Loucy (cell line): ENCODE results near the gene WARS2.

Experiments
- EZH2phosphoT487 ChIP-seq: fragments of 200-600 bp; IDR thresholded peaks from 2 replicates; pipeline ENCODE4 v1.6.1; 2018; ENCODE audit warnings: antibody characterized with exemption, mild to moderate bottlenecking, moderate library complexity, borderline replicate concordance
- TF ChIP-seq, protein P1 (sequence below): fragments of 200-600 bp; sonication (generic); conservative IDR thresholded peaks from 2 replicates; pipeline ENCODE4 v1.5.1; 2014; ENCODE audit warnings: mild to moderate bottlenecking, antibody characterized with exemption, low read length

DNA sequence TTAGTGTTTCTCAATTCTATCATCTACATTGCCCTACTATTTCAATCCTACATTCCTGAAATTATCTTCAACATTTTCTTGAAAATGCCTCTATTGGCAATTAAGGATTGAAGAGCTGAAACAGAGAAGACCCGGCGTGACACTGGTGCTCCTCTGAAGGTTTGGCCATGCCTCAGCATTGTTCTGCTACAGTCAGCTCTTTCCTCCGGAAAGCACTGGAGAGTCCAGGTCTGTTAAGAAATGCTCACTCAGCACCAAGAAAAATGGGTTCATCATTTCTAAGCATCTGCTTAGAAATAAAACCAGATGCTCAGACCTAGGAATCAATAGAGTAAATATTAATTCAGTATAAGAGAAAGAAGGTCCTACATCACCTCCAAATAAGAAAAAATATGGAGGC is 58.8 kb downstream of the WARS2 start:
- TF ChIP-seq, protein P1, sequence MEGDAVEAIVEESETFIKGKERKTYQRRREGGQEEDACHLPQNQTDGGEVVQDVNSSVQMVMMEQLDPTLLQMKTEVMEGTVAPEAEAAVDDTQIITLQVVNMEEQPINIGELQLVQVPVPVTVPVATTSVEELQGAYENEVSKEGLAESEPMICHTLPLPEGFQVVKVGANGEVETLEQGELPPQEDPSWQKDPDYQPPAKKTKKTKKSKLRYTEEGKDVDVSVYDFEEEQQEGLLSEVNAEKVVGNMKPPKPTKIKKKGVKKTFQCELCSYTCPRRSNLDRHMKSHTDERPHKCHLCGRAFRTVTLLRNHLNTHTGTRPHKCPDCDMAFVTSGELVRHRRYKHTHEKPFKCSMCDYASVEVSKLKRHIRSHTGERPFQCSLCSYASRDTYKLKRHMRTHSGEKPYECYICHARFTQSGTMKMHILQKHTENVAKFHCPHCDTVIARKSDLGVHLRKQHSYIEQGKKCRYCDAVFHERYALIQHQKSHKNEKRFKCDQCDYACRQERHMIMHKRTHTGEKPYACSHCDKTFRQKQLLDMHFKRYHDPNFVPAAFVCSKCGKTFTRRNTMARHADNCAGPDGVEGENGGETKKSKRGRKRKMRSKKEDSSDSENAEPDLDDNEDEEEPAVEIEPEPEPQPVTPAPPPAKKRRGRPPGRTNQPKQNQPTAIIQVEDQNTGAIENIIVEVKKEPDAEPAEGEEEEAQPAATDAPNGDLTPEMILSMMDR: no peak
- TF ChIP-seq EZH2phosphoT487: no peak
